WTC11 (cell line): ENCODE results near the gene TNS4. TPM values are rescaled to one million over a fixed set of nuclear protein-coding genes. Genes with fewer than 3 reads are reported as not detected.

Experiments used
- NR1H2 ChIP-seq: sonication (generic); formaldehyde crosslinking; IDR thresholded peaks from 2 replicates; pipeline ENCODE4 v1.9.0; 2021; ENCODE audit warnings: mild to moderate bottlenecking, moderate library complexity, missing genetic modification reagents
- PRRX2 ChIP-seq: fragments of 250-450 bp; sonication (Bioruptor Pico); IDR thresholded peaks from 2 replicates; pipeline ENCODE4 v1.8.0; 2021; ENCODE audit warnings: mild to moderate bottlenecking
- RELA ChIP-seq: sonication (generic); formaldehyde crosslinking; IDR thresholded peaks from 2 replicates; pipeline ENCODE4 v1.8.1; 2022; ENCODE audit warnings: missing genetic modification reagents, mild to moderate bottlenecking, borderline replicate concordance
- total RNA-seq: library from RNA; stranded (reverse); gene quantifications from 3 replicates; pipeline ENCODE4 v1.2.3, GENCODE V29; 2021
- TF ChIP-seq, protein P1 (sequence below): sonication (generic); formaldehyde crosslinking; IDR thresholded peaks from 2 replicates; pipeline ENCODE4 v1.8.1; 2023; ENCODE audit warnings: mild to moderate bottlenecking, missing genetic modification reagents, moderate library complexity
- TF ChIP-seq, protein P2 (sequence below): sonication (generic); formaldehyde crosslinking; IDR thresholded peaks from 2 replicates; pipeline ENCODE4 v1.8.0; 2023; ENCODE audit warnings: missing genetic modification reagents
- TF ChIP-seq, protein P3 (sequence below): fragments of 250-450 bp; sonication (Bioruptor Pico); IDR thresholded peaks from 2 replicates; pipeline ENCODE4 v1.9.0; 2021; ENCODE audit warnings: mild to moderate bottlenecking, borderline replicate concordance
- TF ChIP-seq, protein P4 (sequence below): sonication (generic); formaldehyde crosslinking; IDR thresholded peaks from 2 replicates; pipeline ENCODE4 v1.8.0; 2023; ENCODE audit warnings: missing genetic modification reagents, mild to moderate bottlenecking, borderline replicate concordance
- TF ChIP-seq, protein P5 (sequence below): sonication (generic); formaldehyde crosslinking; IDR thresholded peaks from 2 replicates; pipeline ENCODE4 v1.8.0; 2022; ENCODE audit warnings: mild to moderate bottlenecking, missing genetic modification reagents
- TF ChIP-seq, protein P6 (sequence below): sonication (generic); formaldehyde crosslinking; IDR thresholded peaks from 2 replicates; pipeline ENCODE4 v1.8.1; 2022; ENCODE audit warnings: mild to moderate bottlenecking, missing genetic modification reagents, moderate library complexity, borderline replicate concordance
- TF ChIP-seq, protein P7 (sequence below): fragments of 250-450 bp; sonication (Bioruptor Pico); IDR thresholded peaks from 2 replicates; pipeline ENCODE4 v1.8.0; 2021; ENCODE audit warnings: mild to moderate bottlenecking

Gene TNS4
- total RNA-seq, 1 experiment from 2014 or later, result 0.87 TPM

DNA sequence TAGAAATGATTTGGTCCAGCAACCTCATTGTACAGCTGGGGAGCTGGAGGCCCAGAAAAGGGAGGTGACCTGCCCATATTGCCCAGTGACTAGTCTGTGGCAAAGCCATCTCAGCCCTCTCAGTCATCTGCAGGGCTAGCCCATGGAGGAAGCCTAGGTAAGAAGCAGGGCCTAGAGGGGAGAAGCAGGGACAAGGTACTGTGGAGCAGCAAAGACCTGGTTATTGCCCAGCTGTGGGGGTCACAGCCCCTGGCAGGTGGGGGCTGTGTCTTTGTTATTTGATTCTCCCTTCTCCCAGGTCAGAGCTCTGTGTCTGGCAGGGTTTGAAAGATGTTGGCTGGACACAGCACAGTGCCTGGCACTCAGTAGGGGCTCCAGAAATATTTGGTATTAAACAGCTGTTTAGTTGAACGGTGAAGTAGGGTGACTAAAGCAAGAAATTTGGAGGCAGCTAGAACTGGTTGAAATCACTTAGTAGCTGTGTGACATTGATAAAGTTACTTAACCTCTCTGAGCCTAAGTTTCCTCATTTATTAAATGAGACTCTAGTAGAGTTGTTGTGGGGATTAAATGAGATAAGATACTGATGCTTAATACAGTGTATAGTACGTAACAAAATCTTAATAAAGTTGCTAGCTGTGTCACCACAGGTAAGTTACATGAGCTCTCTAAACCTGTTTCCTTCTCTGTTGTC is 46.5 kb upstream of the TNS4 start (continued):
- TF ChIP-seq, protein P1, sequence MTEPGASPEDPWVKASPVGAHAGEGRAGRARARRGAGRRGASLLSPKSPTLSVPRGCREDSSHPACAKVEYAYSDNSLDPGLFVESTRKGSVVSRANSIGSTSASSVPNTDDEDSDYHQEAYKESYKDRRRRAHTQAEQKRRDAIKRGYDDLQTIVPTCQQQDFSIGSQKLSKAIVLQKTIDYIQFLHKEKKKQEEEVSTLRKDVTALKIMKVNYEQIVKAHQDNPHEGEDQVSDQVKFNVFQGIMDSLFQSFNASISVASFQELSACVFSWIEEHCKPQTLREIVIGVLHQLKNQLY (CRISPR knock-in tag), result no peak
- no peak for TF ChIP-seq PRRX2 (CRISPR knock-in tag)
- TF ChIP-seq, protein P2, sequence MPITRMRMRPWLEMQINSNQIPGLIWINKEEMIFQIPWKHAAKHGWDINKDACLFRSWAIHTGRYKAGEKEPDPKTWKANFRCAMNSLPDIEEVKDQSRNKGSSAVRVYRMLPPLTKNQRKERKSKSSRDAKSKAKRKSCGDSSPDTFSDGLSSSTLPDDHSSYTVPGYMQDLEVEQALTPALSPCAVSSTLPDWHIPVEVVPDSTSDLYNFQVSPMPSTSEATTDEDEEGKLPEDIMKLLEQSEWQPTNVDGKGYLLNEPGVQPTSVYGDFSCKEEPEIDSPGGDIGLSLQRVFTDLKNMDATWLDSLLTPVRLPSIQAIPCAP (CRISPR knock-in tag), result no peak
- TF ChIP-seq, protein P3, sequence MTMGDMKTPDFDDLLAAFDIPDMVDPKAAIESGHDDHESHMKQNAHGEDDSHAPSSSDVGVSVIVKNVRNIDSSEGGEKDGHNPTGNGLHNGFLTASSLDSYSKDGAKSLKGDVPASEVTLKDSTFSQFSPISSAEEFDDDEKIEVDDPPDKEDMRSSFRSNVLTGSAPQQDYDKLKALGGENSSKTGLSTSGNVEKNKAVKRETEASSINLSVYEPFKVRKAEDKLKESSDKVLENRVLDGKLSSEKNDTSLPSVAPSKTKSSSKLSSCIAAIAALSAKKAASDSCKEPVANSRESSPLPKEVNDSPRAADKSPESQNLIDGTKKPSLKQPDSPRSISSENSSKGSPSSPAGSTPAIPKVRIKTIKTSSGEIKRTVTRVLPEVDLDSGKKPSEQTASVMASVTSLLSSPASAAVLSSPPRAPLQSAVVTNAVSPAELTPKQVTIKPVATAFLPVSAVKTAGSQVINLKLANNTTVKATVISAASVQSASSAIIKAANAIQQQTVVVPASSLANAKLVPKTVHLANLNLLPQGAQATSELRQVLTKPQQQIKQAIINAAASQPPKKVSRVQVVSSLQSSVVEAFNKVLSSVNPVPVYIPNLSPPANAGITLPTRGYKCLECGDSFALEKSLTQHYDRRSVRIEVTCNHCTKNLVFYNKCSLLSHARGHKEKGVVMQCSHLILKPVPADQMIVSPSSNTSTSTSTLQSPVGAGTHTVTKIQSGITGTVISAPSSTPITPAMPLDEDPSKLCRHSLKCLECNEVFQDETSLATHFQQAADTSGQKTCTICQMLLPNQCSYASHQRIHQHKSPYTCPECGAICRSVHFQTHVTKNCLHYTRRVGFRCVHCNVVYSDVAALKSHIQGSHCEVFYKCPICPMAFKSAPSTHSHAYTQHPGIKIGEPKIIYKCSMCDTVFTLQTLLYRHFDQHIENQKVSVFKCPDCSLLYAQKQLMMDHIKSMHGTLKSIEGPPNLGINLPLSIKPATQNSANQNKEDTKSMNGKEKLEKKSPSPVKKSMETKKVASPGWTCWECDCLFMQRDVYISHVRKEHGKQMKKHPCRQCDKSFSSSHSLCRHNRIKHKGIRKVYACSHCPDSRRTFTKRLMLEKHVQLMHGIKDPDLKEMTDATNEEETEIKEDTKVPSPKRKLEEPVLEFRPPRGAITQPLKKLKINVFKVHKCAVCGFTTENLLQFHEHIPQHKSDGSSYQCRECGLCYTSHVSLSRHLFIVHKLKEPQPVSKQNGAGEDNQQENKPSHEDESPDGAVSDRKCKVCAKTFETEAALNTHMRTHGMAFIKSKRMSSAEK (CRISPR knock-in tag), result no peak
- TF ChIP-seq, protein P4, sequence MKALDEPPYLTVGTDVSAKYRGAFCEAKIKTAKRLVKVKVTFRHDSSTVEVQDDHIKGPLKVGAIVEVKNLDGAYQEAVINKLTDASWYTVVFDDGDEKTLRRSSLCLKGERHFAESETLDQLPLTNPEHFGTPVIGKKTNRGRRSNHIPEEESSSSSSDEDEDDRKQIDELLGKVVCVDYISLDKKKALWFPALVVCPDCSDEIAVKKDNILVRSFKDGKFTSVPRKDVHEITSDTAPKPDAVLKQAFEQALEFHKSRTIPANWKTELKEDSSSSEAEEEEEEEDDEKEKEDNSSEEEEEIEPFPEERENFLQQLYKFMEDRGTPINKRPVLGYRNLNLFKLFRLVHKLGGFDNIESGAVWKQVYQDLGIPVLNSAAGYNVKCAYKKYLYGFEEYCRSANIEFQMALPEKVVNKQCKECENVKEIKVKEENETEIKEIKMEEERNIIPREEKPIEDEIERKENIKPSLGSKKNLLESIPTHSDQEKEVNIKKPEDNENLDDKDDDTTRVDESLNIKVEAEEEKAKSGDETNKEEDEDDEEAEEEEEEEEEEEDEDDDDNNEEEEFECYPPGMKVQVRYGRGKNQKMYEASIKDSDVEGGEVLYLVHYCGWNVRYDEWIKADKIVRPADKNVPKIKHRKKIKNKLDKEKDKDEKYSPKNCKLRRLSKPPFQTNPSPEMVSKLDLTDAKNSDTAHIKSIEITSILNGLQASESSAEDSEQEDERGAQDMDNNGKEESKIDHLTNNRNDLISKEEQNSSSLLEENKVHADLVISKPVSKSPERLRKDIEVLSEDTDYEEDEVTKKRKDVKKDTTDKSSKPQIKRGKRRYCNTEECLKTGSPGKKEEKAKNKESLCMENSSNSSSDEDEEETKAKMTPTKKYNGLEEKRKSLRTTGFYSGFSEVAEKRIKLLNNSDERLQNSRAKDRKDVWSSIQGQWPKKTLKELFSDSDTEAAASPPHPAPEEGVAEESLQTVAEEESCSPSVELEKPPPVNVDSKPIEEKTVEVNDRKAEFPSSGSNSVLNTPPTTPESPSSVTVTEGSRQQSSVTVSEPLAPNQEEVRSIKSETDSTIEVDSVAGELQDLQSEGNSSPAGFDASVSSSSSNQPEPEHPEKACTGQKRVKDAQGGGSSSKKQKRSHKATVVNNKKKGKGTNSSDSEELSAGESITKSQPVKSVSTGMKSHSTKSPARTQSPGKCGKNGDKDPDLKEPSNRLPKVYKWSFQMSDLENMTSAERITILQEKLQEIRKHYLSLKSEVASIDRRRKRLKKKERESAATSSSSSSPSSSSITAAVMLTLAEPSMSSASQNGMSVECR, result no peak
- TF ChIP-seq, protein P5, sequence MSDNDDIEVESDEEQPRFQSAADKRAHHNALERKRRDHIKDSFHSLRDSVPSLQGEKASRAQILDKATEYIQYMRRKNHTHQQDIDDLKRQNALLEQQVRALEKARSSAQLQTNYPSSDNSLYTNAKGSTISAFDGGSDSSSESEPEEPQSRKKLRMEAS (CRISPR knock-in tag), result no peak
- TF ChIP-seq, protein P6, sequence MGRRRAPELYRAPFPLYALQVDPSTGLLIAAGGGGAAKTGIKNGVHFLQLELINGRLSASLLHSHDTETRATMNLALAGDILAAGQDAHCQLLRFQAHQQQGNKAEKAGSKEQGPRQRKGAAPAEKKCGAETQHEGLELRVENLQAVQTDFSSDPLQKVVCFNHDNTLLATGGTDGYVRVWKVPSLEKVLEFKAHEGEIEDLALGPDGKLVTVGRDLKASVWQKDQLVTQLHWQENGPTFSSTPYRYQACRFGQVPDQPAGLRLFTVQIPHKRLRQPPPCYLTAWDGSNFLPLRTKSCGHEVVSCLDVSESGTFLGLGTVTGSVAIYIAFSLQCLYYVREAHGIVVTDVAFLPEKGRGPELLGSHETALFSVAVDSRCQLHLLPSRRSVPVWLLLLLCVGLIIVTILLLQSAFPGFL (CRISPR knock-in tag), result no peak
- TF ChIP-seq RELA (CRISPR knock-in tag), result no peak
- TF ChIP-seq, protein P7, sequence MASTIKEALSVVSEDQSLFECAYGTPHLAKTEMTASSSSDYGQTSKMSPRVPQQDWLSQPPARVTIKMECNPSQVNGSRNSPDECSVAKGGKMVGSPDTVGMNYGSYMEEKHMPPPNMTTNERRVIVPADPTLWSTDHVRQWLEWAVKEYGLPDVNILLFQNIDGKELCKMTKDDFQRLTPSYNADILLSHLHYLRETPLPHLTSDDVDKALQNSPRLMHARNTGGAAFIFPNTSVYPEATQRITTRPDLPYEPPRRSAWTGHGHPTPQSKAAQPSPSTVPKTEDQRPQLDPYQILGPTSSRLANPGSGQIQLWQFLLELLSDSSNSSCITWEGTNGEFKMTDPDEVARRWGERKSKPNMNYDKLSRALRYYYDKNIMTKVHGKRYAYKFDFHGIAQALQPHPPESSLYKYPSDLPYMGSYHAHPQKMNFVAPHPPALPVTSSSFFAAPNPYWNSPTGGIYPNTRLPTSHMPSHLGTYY (CRISPR knock-in tag), result no peak
- no peak for TF ChIP-seq NR1H2 (CRISPR knock-in tag)
